ENCODE data around the gene STARD13.

STARD13 gene

GRCh38 chr13:33204130-33204927 lies 81.2 kb downstream of the STARD13 start:
- in situ Hi-C loops (cut with MboI; ENCODE audit: low sequenced_read_pairs): no loop called here

- in situ Hi-C loops (cut with MboI; ENCODE audit: low sequenced_read_pairs): no loop called here
Measured at GRCh38 chr13:33202644-33203169, 82.8 kb downstream of the STARD13 start.

- in situ Hi-C loops (cut with MboI; ENCODE audit: low sequenced_read_pairs): no loop called here
Measured at GRCh38 chr13:33201659-33202058, 83.9 kb downstream of the STARD13 start.

DNA sequence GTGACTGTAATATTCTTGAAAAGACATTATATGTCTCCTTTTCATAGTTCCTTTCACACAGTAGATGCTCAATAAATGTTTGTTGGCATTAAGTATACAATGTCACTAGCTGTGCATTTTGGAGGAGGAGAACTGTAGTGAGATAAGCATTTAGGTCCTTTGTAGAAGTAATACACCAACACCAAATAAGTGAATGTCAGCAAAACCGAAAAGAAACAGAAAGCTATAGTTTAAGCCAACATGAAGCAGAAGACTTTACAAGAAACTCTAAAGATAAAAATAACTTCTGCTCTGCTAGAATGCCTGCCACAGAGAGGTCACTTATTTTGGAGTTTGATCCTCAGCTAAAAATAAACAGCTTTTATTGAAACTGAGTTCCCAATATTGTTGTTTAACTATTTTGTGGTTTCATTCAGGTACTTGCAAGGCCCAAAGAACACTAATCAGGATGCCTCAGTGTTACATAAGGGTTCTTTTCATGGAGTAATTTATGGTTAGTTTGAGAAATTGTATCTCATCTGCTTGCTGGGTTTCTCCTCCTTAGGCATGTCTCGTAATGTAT lies 86.2 kb downstream of the STARD13 start:
- in situ Hi-C loops (cut with MboI; ENCODE audit: low sequenced_read_pairs): no loop called here

DNA sequence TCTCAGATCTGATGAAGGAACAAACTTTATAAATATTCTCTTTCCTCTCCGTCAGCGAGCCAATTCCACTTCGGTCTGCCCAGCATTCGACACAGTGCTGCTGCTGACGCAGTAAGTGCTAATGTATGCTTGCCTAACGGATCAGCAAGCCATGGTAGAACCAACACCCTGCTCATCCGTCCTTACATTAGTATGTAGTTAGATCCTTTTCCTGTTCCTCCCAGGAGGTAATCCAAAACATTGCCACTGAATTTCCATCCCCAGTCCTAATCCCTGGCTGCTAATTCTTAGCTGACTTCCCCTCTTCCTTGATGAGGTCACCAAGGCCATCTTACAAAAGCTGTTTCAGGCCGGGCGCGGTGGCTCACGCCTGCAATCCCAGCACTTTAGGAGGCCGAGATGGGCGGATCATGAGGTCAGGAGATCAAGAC lies 88.0 kb downstream of the STARD13 start:
- in situ Hi-C loops (cut with MboI; ENCODE audit: low sequenced_read_pairs): no loop called here

DNA sequence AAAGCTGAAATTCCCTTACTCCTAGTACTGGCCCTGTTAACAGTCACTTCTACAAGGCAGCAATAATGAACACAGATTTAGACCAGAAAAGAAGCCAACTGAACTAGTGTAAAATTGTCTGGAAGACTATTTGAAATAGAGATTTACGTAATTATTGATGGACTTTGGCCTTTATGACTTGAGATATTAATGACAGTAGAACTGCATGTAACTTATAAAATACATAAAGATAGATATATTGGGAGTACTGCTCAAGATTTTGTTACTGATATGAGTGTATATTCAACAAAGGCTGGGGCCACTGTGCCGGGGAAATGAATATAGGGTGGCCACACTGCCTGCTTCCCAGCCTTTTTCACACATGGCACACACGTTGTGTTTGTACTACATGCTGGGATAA lies 88.8 kb downstream of the STARD13 start:
- in situ Hi-C loops (cut with MboI; ENCODE audit: low sequenced_read_pairs): no loop called here

GRCh38 chr13:33195693-33196464 lies 89.7 kb downstream of the STARD13 start:
- in situ Hi-C loops (cut with MboI; ENCODE audit: low sequenced_read_pairs): no loop called here

DNA sequence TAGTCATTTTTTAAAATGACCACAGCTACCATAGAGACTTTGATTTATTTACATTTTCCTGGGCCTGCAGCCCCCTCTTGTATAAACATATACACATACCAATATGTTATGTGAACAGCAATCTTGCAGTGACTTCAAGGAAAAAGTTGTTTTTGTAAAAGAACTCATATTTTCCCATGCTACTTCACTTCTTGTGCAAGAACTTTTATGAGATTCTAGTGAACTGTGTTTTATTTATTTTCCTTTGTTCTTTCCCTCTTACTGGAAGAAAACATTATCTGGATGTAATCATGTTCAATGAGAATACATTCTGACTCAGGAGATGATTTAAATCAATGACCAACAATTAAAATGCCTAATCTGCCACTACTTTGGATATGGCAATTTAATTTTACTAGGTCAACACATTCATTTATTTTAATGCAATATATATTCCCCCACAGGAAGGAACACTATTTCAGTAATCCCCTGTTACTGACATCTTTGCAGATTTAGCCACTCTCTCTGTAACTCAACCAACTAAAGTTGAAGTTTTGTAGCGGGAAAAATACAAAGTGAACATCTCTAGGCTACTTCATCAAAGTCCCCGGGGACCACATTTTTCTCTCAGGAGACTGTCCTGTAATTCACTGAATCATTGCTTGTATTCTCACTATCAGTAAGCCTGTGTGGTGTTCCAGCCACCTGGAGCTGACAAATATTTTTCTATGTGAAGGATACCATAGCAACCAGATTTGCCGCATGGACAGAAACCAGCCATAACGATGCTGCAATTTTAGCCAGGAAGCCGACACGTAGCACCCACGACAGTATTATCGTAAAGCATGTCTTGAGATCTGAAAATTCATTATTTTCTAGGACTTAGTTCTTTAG lies 90.5 kb downstream of the STARD13 start:
- in situ Hi-C loops (cut with MboI; ENCODE audit: low sequenced_read_pairs): no loop called here

GRCh38 chr13:33193428-33193974 lies 92.1 kb downstream of the STARD13 start:
- in situ Hi-C loops (cut with MboI; ENCODE audit: low sequenced_read_pairs): no loop called here

- in situ Hi-C loops (cut with MboI; ENCODE audit: low sequenced_read_pairs): no loop called here
Measured at GRCh38 chr13:33191425-33192210, 93.9 kb downstream of the STARD13 start.

- in situ Hi-C loops (cut with MboI; ENCODE audit: low sequenced_read_pairs): no loop called here
Measured at GRCh38 chr13:33189470-33189869, 96.1 kb downstream of the STARD13 start.

DNA sequence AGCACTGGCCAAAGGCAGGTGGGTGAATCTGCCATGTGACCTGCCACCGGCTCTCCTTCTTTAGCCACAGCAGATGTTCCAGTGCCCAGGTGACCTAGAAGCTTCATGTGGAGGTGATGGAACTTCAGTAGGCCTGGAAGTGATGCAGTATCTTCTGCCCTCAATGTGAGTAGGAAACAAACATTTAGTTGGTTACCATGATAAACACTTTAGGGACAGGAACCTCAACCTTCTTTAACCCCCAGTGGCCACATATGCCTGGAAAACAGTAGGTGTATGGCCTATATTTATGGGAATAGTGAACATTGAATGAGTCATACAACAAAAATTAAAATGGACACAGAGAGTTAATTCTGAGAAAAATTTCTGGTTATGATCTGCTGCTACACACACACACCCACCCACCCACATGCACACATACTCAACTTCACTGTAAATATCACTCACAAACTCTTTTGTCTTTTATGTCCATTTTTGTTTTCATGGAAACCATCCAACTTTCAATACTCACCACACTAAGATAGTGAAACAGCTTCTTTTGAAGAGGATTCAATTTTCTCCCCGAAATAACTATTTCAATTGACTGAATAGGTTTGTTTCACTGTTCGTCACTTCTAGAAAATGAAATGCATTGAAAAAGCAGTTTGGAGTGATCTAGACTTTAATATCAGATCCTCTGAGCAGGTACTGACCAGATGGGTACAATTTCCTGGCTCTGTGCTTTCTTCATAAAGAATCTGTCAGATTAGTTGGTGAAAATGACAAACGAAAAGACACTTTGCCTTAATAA lies 97.3 kb downstream of the STARD13 start:
- in situ Hi-C loops (cut with MboI; ENCODE audit: low sequenced_read_pairs): no loop called here

GRCh38 chr13:33186861-33187291 lies 98.7 kb downstream of the STARD13 start:
- in situ Hi-C loops (cut with MboI; ENCODE audit: low sequenced_read_pairs): no loop called here

GRCh38 chr13:33185853-33186252 lies 99.7 kb downstream of the STARD13 start:
- in situ Hi-C loops (cut with MboI; ENCODE audit: low sequenced_read_pairs): no loop called here

GRCh38 chr13:33184530-33184929 lies 101.0 kb downstream of the STARD13 start:
- in situ Hi-C loops (cut with MboI; ENCODE audit: low sequenced_read_pairs): no loop called here

DNA sequence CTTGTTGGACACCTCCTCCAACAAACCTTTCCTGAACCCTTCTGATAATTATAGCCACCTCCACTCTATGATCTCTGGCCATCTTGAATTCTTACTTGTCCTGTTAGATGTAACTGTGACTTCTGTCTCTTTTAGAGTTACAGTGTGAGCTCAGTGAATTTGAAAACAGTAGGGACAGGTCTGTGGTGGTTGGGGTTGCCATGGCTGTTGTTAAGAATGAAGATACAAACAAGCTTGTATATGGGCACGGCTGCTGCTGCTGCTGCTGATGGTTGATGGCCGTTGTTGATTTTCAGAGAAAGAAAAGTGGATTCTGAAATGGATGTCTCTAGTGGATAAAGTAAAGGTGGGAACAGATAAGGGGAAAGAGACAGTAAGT lies 101.5 kb downstream of the STARD13 start:
- in situ Hi-C loops (cut with MboI; ENCODE audit: low sequenced_read_pairs): no loop called here

DNA sequence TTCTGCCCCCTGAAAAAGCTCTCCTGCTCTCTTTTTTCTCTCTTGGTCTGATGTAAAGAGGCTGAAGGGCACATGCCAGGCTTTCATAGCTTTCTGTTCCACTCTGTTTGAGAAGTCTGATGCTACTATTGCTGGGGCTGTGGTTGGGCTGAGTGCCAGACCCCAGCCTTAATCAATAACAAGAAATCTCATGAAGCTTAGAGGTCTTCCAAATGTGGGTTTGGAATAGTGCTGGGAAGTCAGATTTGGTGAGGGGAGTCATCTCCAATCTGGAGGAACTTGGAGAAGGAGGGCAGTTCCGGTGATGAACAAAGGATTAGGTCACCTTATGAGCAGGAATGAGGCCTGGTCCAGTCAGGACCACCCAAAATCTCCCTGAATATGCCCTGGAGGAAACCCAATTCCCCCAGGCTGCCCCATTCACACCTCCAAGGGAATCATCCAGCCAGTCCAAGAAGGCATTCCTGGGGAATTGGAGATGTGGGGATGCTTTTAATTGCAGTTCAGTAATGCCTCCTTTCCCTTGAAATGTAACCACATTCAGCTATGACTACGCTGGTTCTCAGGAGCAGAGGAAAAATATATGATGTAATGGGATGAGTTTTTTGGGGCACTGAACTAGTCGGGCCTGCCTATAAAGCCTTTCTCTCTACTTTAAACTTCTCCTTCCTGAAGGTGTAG lies 102.0 kb downstream of the STARD13 start:
- in situ Hi-C loops (cut with MboI; ENCODE audit: low sequenced_read_pairs): no loop called here

GRCh38 chr13:33182729-33183128 lies 102.8 kb downstream of the STARD13 start:
- in situ Hi-C loops (cut with MboI; ENCODE audit: low sequenced_read_pairs): no loop called here

Data from HL-60/S4 treated with retinoic acid at 250 ng/mL for 4 days and 3 days (cell line).